Fibroblast of villous mesenchyme (primary cell): ENCODE results near the gene OXER1. TPM values are rescaled to one million over a fixed set of nuclear protein-coding genes. Genes with fewer than 3 reads are reported as not detected.

ENCODE experiments used
- DNase-seq: peaks from one replicate; pipeline ENCODE4 v3.0.0-alpha.2; 2010; ENCODE audit warnings: low read depth
- H3K4me3 ChIP-seq: 2 replicates; pipeline ENCODE4 v1.5.1; 2011; ENCODE audit warnings: low read depth, mild to moderate bottlenecking, low read length
- total RNA-seq: library from RNA; depleted of rRNA; stranded (reverse); fragments of >200 nt; gene quantifications from 2 replicates; pipeline ENCODE4 v1.2.3, GENCODE V29; 2012
- TF ChIP-seq, protein P1 (sequence below): IDR thresholded peaks from 2 replicates; pipeline ENCODE4 v1.5.1; 2012; ENCODE audit warnings: low read depth, mild to moderate bottlenecking, low read length; ENCODE audit not compliant: insufficient read depth

Gene OXER1
- total RNA-seq, 1 donor, result under 0.01 TPM

DNA sequence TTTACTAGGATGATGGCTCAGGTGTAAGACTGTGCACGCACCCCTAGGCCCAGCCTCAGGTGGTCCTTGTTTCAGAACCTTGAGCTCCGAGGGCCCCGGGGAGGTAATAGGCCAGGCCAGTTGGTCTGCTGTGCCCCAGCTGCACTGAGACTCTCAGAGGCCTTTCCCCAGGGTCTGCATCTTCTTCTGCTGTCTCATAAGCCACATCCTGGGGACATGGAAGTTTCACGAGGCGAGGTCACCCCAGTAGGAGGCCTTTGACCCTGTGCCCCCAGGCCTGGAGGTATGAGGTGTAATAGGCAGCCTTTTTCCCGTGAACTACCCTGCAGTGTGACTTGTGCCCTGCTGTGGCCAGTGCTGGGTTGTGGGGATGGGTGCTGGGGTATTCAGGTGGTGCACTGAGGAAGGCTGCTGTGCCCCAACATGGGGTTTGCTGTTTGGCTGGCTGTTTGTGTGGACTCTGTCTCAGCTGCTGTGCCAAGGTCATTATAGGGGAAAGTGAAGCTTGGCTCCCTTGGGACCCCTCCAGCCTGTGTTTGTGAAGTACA lies 6.9 kb downstream of the OXER1 start:
- TF ChIP-seq, protein P1, sequence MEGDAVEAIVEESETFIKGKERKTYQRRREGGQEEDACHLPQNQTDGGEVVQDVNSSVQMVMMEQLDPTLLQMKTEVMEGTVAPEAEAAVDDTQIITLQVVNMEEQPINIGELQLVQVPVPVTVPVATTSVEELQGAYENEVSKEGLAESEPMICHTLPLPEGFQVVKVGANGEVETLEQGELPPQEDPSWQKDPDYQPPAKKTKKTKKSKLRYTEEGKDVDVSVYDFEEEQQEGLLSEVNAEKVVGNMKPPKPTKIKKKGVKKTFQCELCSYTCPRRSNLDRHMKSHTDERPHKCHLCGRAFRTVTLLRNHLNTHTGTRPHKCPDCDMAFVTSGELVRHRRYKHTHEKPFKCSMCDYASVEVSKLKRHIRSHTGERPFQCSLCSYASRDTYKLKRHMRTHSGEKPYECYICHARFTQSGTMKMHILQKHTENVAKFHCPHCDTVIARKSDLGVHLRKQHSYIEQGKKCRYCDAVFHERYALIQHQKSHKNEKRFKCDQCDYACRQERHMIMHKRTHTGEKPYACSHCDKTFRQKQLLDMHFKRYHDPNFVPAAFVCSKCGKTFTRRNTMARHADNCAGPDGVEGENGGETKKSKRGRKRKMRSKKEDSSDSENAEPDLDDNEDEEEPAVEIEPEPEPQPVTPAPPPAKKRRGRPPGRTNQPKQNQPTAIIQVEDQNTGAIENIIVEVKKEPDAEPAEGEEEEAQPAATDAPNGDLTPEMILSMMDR, result no peak
- DNase-seq, result no peak
- H3K4me3 ChIP-seq, result no peak overlapping the region

DNA sequence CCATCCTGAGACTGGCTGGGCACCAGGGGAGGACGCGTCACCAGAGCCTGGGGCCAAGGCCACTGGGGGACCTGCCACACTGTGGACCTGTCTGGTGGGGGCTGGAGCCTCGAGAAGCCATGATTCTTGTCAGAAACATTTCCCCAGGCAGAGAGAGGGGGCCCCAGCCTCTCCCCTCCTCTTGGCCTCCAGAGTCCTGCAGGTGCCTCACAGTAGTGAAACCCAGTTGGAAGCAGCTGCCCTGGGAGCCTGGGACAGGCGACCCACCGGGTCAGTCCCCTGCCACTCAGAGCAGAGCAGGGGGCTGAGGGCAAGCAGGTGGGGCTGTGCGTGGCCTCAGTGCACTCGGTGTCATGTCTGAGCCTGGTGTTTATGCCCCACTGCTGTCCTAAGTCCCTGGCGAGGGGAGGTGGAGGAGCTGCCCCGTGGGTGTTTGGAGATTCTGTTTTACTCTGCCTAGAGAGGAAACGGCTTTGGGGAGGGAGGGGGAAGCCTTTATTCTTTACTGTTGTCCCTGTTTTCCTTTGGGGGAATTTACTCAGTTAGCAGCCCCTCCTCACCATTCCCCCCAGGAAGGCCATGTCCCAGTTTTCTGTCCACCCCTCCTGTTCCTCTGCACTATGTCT lies 7.7 kb downstream of the OXER1 start:
- no peak for DNase-seq
- TF ChIP-seq, protein P1, result no peak
- H3K4me3 ChIP-seq, result no peak overlapping the region

DNA sequence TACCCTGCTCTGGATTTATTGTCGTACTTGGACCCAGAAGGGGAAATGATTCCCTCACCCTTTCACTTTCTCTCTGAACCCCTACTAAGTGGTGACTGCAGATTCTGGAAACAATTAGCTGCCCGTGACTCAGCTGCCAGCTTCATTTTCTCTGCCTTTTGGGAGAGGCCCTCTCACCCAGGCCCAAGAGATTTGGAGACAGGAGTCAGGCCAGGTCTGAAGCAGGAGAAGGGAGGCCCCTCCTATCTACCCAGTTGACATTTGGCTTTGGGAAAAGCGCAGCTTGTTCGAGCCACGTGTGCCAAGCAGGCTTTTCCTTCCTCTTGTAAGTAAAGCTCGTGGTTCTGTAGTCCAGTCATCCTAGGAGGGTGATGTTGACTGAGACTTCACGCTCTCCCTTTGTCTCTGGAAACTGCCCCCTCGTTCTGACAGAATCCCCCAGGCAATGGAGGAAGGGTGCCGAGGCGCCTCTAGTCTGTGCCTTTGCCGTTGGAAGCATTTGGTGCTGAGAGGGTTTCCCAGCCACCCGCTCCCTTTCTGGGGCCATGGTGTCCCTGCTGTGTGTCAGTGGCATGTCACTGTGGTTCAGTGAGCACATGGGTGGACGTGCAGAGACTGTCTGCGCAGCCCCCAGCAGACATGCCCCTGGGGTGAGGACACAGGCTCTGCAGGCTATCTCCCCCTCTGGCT lies 8.6 kb downstream of the OXER1 start:
- TF ChIP-seq, protein P1, result no peak
- no peak overlapping the region for H3K4me3 ChIP-seq
- no peak for DNase-seq

DNA sequence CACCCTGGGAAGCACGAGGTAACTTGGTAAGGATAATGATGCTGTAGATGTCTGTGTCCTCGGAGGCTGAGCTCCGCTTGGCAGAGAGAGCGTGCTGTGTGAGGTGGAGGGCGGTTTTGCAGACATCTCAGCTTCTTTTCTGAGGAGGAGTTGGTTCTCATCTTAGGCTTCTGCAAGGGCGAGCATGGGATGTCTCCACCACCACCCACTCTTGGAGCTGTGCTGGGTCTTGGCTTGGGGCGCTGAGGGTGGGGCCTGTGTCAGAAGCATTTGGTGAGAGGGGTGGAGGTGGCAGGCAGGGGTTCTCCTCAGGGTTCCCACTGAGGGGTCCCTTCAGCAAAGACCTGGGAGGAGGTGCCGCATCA lies 9.2 kb downstream of the OXER1 start:
- no peak for DNase-seq
- H3K4me3 ChIP-seq, result no peak overlapping the region
- TF ChIP-seq, protein P1, result no peak

DNA sequence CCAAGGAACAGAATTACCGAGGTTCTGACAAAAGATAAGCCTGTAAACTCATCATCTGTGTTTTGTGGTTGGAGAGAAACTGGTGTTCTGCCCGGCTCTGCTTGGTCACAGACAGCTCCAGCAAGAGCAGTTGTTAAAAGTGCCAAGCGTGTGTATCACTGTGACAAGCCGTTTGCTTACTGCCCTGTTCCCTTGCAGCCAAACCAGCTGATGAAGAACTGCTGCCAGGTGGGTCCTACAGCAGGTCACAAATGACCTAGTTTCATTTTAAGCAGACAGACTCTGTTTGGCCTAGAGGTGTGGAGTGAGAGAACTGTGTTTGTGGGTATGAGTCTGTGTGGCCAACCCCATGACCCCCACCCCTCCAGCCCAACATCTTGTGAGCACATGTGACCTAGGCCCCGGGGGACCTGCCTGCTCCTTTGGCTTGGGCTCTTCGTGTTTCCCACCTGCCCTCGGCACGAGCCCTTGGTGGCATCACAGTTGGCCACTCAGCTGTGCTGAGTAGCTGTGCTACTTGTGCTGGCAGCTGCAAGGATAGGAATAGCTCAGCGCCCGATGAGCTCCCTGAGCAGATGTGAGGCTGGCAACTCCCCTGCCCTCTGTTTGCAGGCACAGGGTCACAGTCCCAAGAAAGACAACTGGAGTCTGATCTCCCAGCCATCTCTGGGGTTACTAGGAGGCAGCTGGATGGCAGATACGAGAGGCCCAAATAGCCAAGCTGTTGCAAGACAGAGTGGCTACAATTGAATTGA lies 9.7 kb downstream of the OXER1 start:
- H3K4me3 ChIP-seq, result no peak overlapping the region
- DNase-seq, result peak; percentile 22
- TF ChIP-seq, protein P1, result no peak

DNA sequence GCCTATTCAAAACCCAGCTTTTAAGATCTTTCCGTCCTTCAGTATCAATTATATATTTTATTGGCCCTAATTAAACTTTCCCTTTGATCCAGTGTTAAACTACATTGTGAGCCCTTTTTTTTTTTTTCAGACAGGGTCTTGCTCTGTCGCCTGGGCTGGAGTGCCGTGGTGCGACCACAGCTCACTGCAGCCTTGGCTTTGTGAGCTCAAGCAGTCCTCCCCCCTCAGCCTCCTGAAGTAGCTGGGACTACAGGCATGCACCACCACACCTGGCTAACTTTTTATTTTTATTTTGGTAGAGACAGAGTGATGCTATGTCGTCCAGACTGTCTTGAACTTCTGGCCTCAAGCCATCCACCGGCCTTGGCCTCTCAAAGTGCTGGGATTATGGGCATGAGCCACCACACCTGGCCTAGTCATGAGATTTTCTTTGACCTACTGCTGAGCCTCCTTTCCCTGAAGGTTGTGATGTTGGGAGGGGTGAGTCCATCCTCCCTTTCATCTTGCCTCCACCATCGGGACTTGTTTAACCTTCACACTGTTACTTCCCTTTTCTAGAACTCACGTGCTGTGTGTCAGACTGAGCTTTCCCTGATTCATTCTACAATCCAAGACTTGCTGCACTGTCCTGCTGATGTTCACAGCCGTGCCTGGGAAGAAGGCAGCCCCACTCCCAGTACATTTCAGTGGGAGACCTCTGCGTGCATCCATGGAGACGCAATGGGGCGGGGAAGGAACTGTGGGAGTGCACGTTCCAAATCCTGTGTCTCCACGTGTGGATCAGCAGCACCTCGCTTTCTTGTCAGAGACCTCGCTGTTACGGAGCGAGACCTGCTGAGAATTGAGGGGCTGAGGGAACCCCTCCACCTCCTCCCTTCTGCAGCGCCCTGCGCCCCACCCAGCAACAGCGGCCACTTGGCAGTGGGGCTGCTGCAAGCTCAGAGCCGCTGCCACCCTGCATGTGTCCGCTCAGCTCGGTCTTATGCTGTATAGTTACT lies 10.8 kb downstream of the OXER1 start:
- DNase-seq, result no peak
- no peak overlapping the region for H3K4me3 ChIP-seq

More for the DNA sequence above, 10.8 kb downstream of the OXER1 start:
- TF ChIP-seq, protein P1, result no peak
